GM19395 (cell line): ENCODE data around the gene LHPP.

ENCODE experiments used
- ATAC-seq: cut with Tn5 transposase; IDR thresholded peaks from one replicate; pipeline ENCODE4 v1.9.1; 2021; ENCODE audit warnings: mild to moderate bottlenecking, moderate library complexity; ENCODE audit not compliant: unreplicated experiment

Gene LHPP

DNA sequence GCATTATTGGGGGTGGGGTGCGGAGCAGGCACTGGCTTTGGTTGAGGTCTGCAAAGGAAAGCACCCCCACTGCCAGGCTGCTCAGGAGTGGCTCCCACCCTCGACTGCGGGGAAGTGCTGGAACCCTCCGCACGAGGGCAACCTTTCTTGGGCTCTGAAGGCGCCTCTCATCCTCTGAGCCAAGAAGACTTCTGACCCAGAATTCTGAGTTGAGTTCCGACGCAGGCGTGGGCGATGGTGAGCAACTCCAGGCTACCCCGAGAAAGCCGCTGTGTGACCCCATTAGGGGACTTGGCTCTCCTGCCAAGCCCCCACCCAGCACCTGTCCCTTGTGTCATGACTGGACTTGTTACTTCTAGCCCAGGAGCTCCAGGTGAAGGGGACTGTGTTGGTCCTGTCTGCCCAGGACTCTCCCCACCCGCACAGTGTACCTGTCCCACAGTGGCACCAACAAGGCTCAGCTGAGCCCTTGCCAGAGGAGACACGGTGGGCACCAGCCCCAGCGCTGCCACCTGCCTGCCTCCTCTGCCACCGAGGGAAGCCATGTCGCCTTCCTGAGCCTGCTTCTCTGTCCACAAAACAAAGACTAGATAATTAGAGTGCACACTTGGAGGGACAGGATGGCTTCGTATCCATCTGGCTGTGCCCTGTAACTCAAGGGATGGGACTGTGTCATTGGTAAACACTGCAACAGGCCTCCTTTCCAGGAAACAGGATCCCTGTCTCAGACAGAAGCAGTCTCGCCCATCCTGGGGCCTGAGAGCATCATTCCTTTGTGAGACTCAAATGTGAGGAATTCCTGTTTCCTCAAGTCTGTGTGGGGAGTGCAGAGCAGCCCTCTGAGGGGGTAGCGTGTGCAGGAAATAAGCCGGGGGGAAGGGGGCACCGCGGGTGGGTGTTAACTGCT lies 128.8 kb downstream of the LHPP start:
- no peak for ATAC-seq

GRCh38 chr10:124591123-124591495 lies 129.5 kb downstream of the LHPP start:
- no peak for ATAC-seq

- ATAC-seq = no peak
Measured at GRCh38 chr10:124592101-124592500, 130.5 kb downstream of the LHPP start.

DNA sequence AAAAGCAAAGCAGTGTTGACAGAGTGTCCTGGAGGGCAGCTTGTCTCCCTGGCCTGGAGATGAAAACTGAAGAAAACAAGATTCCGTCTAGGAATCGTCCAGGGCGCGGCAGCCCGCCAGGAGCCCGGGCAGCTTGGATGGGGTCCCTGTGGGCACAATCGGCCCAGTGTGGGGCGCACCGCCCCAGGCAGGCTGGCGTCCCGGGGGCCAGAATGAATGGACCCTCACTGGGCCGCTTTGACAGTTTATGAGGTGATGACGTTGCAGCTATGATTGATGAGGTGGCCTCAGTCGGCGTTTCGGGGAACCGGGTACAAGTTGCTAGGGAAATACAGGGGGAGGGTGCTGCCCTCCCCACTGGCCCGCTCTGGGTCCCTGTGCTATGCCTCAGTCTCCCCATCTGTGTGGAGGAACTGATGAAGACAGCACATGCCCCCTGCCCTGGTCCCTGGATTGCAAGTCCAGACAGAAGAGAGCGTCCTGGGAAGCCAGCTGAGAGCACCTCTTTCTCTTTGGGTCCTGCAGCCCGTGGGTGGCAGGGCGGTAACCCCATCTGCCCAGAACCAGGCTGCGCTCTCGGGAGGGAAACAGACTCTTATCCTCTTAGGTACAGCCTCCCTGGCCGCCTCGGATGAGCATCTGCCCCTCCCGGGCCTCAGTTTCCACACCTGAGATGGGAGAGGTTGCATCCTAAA lies 131.3 kb downstream of the LHPP start:
- no peak for ATAC-seq

- ATAC-seq = no peak
Measured at GRCh38 chr10:124593431-124593985, 131.9 kb downstream of the LHPP start.

DNA sequence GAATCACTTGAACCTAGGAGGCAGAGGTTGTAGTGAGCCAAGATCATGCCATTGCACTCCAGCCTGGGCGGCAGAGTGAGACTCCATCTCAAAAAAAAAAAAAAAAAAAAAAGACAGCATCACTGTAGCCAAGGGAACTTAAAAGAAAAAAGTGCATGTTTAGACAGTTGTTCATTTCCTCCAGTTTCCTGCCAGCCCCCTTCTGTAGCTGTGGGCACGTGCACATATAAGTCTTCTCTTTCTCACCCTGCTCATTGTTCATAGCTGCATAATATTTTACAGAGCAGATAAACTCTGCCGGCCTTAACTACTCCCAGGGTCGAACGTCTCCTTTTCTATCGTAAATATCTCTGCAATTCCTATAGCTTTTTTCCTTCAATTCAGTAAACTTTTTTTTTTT lies 132.6 kb downstream of the LHPP start:
- no peak for ATAC-seq

- no peak for ATAC-seq
Measured at GRCh38 chr10:124595143-124595883, 133.7 kb downstream of the LHPP start.

DNA sequence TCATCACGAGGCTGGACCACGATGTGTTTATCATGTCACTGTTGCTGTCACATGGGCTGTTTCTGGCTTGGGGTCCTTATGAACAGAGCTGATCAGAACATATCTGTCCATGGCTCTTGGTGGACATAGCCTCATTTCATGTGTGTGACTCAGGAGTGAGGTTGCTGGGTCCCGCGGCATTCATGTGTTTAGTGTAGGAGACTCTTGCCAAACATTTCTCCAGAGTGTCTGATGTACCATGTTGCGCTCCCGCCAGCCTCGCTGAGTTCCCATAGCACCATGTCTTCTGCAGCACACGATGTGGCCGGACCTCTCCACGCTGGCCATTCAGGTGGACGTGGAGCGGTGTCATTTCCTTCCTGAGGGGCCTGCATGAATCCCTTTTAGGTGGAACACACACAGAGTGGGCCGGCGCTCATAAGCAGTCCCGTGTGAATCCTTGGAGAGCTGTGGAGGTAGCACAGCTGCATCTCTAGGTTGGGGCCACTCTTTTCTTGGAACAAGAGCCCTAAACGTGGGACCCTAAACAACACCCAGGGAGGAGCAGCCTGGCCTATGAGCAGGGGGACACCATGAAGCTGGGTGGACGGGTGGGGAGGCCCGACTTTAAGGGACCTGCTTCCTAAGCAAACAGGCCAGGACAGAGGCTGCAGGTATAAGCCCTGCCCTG lies 134.6 kb downstream of the LHPP start:
- ATAC-seq = no peak

- ATAC-seq = no peak
Measured at GRCh38 chr10:124596962-124597845, 135.6 kb downstream of the LHPP start.

- no peak for ATAC-seq
Measured at GRCh38 chr10:124597846-124598165, 136.2 kb downstream of the LHPP start.

- no peak for ATAC-seq
Measured at GRCh38 chr10:124598196-124598595, 136.6 kb downstream of the LHPP start.

GRCh38 chr10:124598773-124599587 lies 137.4 kb downstream of the LHPP start:
- no peak for ATAC-seq

- no peak for ATAC-seq
Measured at GRCh38 chr10:124599588-124600050, 138.0 kb downstream of the LHPP start.

DNA sequence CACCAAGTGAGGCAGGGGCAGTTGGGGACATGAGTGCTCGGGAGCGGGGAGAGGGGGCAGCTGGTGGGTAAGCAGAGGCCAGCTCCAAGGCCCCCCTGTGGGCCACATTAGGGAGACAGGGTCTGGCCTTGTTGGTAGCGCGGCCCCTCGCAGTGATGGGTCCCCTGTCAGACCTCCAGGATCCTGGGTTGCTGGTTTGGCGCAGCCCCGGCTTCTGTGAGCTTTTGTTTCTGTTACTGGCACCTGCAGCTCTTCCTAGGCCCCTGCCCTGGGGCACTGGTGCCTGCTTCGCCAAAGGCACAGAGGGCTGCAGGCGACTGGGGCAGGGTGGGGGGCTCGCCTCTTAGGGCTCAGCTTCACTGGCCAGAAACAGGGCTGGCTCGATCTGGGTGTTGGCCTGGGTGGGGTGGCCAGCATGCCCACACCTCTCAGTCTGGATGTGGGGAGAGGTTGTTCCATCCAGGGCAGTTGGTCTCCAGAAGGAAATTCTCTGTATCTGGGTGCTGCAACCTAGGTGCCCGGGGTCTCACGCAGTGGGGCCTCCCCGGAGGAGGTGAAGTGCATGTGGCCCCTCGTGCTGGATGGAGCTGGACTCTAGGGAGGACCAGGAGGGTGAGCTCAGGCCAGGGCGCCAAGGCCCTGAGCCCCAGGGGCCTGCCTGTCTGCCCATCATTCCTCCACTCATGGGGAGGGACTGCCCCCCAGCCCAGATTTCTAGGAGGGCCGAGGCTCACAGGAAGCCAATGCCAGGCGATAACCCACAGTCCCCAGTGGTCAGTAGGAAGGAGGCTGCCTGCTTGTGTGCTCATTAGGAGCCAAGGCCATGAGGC lies 138.6 kb downstream of the LHPP start:
- ATAC-seq = no peak

DNA sequence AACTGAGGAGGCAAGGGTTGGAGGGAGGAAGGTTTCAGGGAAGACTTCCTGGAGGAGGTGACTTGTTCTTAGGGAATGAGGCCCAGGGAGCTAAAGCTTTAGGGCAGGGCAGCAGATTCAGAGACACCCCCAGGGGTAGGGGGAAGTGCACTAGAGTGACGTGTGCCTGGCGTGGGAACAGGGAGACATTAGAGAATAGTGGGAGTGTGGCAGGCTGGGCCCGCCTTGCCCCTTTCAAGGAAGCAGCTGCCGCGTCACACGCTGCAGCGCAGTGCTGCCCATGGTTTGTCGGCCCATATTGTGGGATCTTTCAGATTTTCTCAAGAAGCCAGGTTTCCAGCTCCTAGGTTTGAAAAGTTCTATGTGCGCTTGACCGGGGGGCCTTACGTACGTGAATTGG lies 139.4 kb downstream of the LHPP start:
- ATAC-seq = no peak

GRCh38 chr10:124601431-124602120 lies 140.0 kb downstream of the LHPP start:
- ATAC-seq = no peak

- ATAC-seq = no peak
Measured at GRCh38 chr10:124602121-124602561, 140.5 kb downstream of the LHPP start.
